CD4-positive, alpha-beta memory T cell (primary cell): ENCODE measurements around the gene SLC35F3. TPM values are rescaled to one million over a fixed set of nuclear protein-coding genes. Genes with fewer than 3 reads are reported as not detected.
A peak's percentile ranks its signal among the peaks of the same experiment; 100 is the strongest.

Source experiments
- CTCF ChIA-PET: fragments of 350-600 bp; sonication (Branson Sonifier 250); formaldehyde crosslinking; loops from one replicate; lab custom pipeline; 2021; ENCODE audit warnings: inconsistent platforms; ENCODE audit not compliant: partially characterized antibody; lab: Charles Lee
- POLR2A ChIA-PET: fragments of 350-600 bp; sonication (Branson Sonifier 250); formaldehyde crosslinking; loops from one replicate; lab custom pipeline; 2021; ENCODE audit not compliant: partially characterized antibody; lab: Charles Lee
- DNase-seq, 5 donors: peaks; one replicate each; pipeline versions ENCODE4 v3.0.0 to v3.0.0-alpha.2; 2020 to 2022; ENCODE audit warnings: mixed read lengths in 1 of 5
- H3K27ac ChIP-seq: one replicate; pipeline ENCODE4 v1.7.0; 2013; ENCODE audit warnings: low read depth, low read length
- H3K27me3 ChIP-seq: 2 replicates; pipeline ENCODE4 v1.7.0; 2013; ENCODE audit warnings: mild to moderate bottlenecking, low read length, moderate library complexity; ENCODE audit not compliant: insufficient read depth
- H3K36me3 ChIP-seq: 2 replicates; pipeline ENCODE4 v1.7.0; 2013; ENCODE audit warnings: mild to moderate bottlenecking, low read length, moderate library complexity; ENCODE audit not compliant: insufficient read depth
- H3K4me1 ChIP-seq: 2 replicates; pipeline ENCODE4 v1.7.0; 2013; ENCODE audit warnings: mild to moderate bottlenecking, low read length, moderate library complexity; ENCODE audit not compliant: insufficient read depth
- H3K4me3 ChIP-seq, 2 donors: one replicate each; pipeline ENCODE4 v1.7.0; 2013; ENCODE audit warnings: low read length in 2 of 2, mild to moderate bottlenecking in 1 of 2
- H3K9me3 ChIP-seq, 2 donors: one replicate each; pipeline ENCODE4 v1.7.0; 2013; ENCODE audit warnings: low read length in 2 of 2, control low read depth in 1 of 2; ENCODE audit not compliant: control insufficient read depth in 1 of 2
- H3K27ac Mint-ChIP-seq, 7 donors: one replicate each; pipeline ENCODE4 v1.8.0; 2020 to 2021; ENCODE audit warnings: mixed read lengths in 7 of 7, mild to moderate bottlenecking in 6 of 7, inconsistent platforms in 3 of 7, moderate library complexity in 3 of 7
- H3K27me3 Mint-ChIP-seq, 2 donors: one replicate each; pipeline ENCODE4 v1.8.0; 2020 to 2021; ENCODE audit warnings: mixed read lengths in 2 of 2
- H3K36me3 Mint-ChIP-seq, 2 donors: one replicate each; pipeline ENCODE4 v1.8.0; 2020 to 2021; ENCODE audit warnings: mixed read lengths in 2 of 2, inconsistent platforms in 1 of 2, mild to moderate bottlenecking in 1 of 2
- H3K4me1 Mint-ChIP-seq, 4 donors: one replicate each; pipeline ENCODE4 v1.8.0; 2020 to 2021; ENCODE audit warnings: mixed read lengths in 4 of 4, mild to moderate bottlenecking in 1 of 4
- H3K4me3 Mint-ChIP-seq, 8 donors: one replicate each; pipeline ENCODE4 v1.8.0; 2020 to 2021; ENCODE audit warnings: mixed read lengths in 8 of 8, mild to moderate bottlenecking in 7 of 8, moderate library complexity in 6 of 8, inconsistent platforms in 3 of 8
- H3K9me3 Mint-ChIP-seq, 8 donors: one replicate each; pipeline ENCODE4 v1.8.0; 2020 to 2021; ENCODE audit warnings: mixed read lengths in 8 of 8, mild to moderate bottlenecking in 5 of 8, inconsistent platforms in 3 of 8, moderate library complexity in 1 of 8
- intact Hi-C: fragments of 100-400 bp; cut with micrococcal nuclease; formaldehyde crosslinking; loops from one replicate; pipeline ENCODE4 v1.15.1; 2023
- polyA plus RNA-seq, 2 donors: library from polyadenylated mRNA; unstranded; fragments of 300-500 nt; fragmentation: Illumina TruSeq; gene quantifications; one replicate each; pipeline ENCODE4 v1.2.3, GENCODE V29; 2021
- total RNA-seq, 2 experiments: library from RNA; stranded (reverse); gene quantifications; one replicate each; pipeline ENCODE4 v1.2.3, GENCODE V29; 2021

Gene SLC35F3
- total RNA-seq = not detected
- polyA plus RNA-seq = under 1 TPM; 0.12 to 0.84 TPM

- peaks cover 0 to 4% (median under 1%) of the 10 kb centered on the region in 8 donors for H3K9me3 Mint-ChIP-seq
- H3K27me3 Mint-ChIP-seq = peaks cover 30 to 42% of the 10 kb centered on the region in 2 donors
- no peak for DNase-seq
- peaks cover 0 to 3% of the 10 kb centered on the region in 2 donors for H3K36me3 Mint-ChIP-seq
- CTCF ChIA-PET = no interaction called here
- no peak within 1 kb of the TSS for H3K27ac Mint-ChIP-seq
- Histone ChIP-seq H3K27me3 (peaks cover 9% of the 10 kb centered on the region), H3K36me3 (no peaks in the 10 kb centered on the region), H3K4me1 (no peaks in the 10 kb centered on the region), H3K27ac (no peak within 1 kb of the TSS), H3K9me3 (no peaks in the 10 kb centered on the region), H3K4me3 (no peak within 1 kb of the TSS)
- intact Hi-C loops = no loop called here
- H3K4me1 Mint-ChIP-seq = peaks cover 2 to 17% (median 6%) of the 10 kb centered on the region in 4 donors
- peak within 1 kb of the TSS in 4 of 8 donors; percentile 29 to 82 (median 52) for H3K4me3 Mint-ChIP-seq
- POLR2A ChIA-PET = no interaction called here
Observed at GRCh38 chr1:233904633-233905415, at the start of gene SLC35F3. SLC35F3 (plus strand) TSS chr1:233904676.

GRCh38 chr1:233859446-233859845 is 45.0 kb upstream of the SLC35F3 start:
- Histone ChIP-seq H3K27ac (no peak overlapping the region), H3K9me3 (no peaks in the 10 kb centered on the region), H3K4me3 (no peak overlapping the region), H3K36me3 (no peaks in the 10 kb centered on the region), H3K27me3 (no peaks in the 10 kb centered on the region), H3K4me1 (no peaks in the 10 kb centered on the region)
- H3K4me1 Mint-ChIP-seq = peaks cover 0 to 1% (median 0%) of the 10 kb centered on the region in 4 donors
- peaks cover 9 to 12% of the 10 kb centered on the region in 2 donors for H3K27me3 Mint-ChIP-seq
- intact Hi-C loops = no loop called here
- no peak for DNase-seq
- H3K9me3 Mint-ChIP-seq = peaks cover 0 to 7% (median 1%) of the 10 kb centered on the region in 8 donors
- H3K36me3 Mint-ChIP-seq = no peaks in the 10 kb centered on the region
- POLR2A ChIA-PET = no interaction called here
- no peak overlapping the region for H3K4me3 Mint-ChIP-seq
- CTCF ChIA-PET = no interaction called here
- H3K27ac Mint-ChIP-seq = no peak overlapping the region

GRCh38 chr1:233863901-233864545 is 40.5 kb upstream of the SLC35F3 start:
- Histone ChIP-seq H3K4me1 (no peaks in the 10 kb centered on the region), H3K36me3 (no peaks in the 10 kb centered on the region), H3K27me3 (no peaks in the 10 kb centered on the region), H3K27ac (no peak overlapping the region), H3K4me3 (no peak overlapping the region), H3K9me3 (no peaks in the 10 kb centered on the region)
- H3K4me1 Mint-ChIP-seq = no peaks in the 10 kb centered on the region
- H3K27ac Mint-ChIP-seq = peak overlapping the region in 1 of 7 donors; percentile 49
- intact Hi-C loops = no loop called here
- no peak overlapping the region for H3K4me3 Mint-ChIP-seq
- DNase-seq = no peak
- H3K36me3 Mint-ChIP-seq = no peaks in the 10 kb centered on the region
- H3K27me3 Mint-ChIP-seq = peaks cover 9 to 13% of the 10 kb centered on the region in 2 donors
- ChIA-PET CTCF (no interaction called here), POLR2A (no interaction called here)
- peaks cover 7 to 36% (median 14%) of the 10 kb centered on the region in 8 donors for H3K9me3 Mint-ChIP-seq

GRCh38 chr1:233864578-233864977 is 39.9 kb upstream of the SLC35F3 start:
- Mint-ChIP-seq H3K4me3 (no peak overlapping the region), H3K36me3 (no peaks in the 10 kb centered on the region), H3K9me3 (peaks cover 7 to 38% (median 14%) of the 10 kb centered on the region in 8 donors), H3K27me3 (peaks cover 9 to 13% of the 10 kb centered on the region in 2 donors), H3K27ac (no peak overlapping the region), H3K4me1 (no peaks in the 10 kb centered on the region)
- intact Hi-C loops = no loop called here
- Histone ChIP-seq H3K27me3 (no peaks in the 10 kb centered on the region), H3K27ac (no peak overlapping the region), H3K36me3 (no peaks in the 10 kb centered on the region), H3K4me1 (no peaks in the 10 kb centered on the region), H3K4me3 (no peak overlapping the region), H3K9me3 (no peaks in the 10 kb centered on the region)
- CTCF ChIA-PET = no interaction called here
- no peak for DNase-seq
- POLR2A ChIA-PET = no interaction called here

GRCh38 chr1:233865216-233865615 is 39.3 kb upstream of the SLC35F3 start:
- H3K27me3 ChIP-seq = no peaks in the 10 kb centered on the region
- Mint-ChIP-seq H3K4me1 (no peaks in the 10 kb centered on the region), H3K4me3 (no peak overlapping the region), H3K9me3 (peaks cover 7 to 43% (median 14%) of the 10 kb centered on the region in 8 donors), H3K27me3 (peaks cover 8 to 13% of the 10 kb centered on the region in 2 donors), H3K27ac (no peak overlapping the region), H3K36me3 (no peaks in the 10 kb centered on the region)
- H3K4me1 ChIP-seq = no peaks in the 10 kb centered on the region
- POLR2A ChIA-PET = no interaction called here
- intact Hi-C loops = no loop called here
- H3K9me3 ChIP-seq = no peaks in the 10 kb centered on the region
- H3K27ac ChIP-seq = no peak overlapping the region
- no peak for DNase-seq
- no peaks in the 10 kb centered on the region for H3K36me3 ChIP-seq
- CTCF ChIA-PET = no interaction called here
- H3K4me3 ChIP-seq = no peak overlapping the region

- no peak for DNase-seq
- H3K27me3 Mint-ChIP-seq = peaks cover 8 to 11% of the 10 kb centered on the region in 2 donors
- intact Hi-C loops = no loop called here
- Histone ChIP-seq H3K4me1 (no peaks in the 10 kb centered on the region), H3K27me3 (no peaks in the 10 kb centered on the region), H3K36me3 (no peaks in the 10 kb centered on the region), H3K27ac (no peak overlapping the region), H3K4me3 (no peak overlapping the region), H3K9me3 (no peaks in the 10 kb centered on the region)
- no peaks in the 10 kb centered on the region for H3K36me3 Mint-ChIP-seq
- no peak overlapping the region for H3K27ac Mint-ChIP-seq
- ChIA-PET POLR2A (no interaction called here), CTCF (no interaction called here)
- H3K9me3 Mint-ChIP-seq = peaks cover 7 to 43% (median 14%) of the 10 kb centered on the region in 8 donors
- H3K4me3 Mint-ChIP-seq = no peak overlapping the region
- H3K4me1 Mint-ChIP-seq = no peaks in the 10 kb centered on the region
Observed at GRCh38 chr1:233865902-233866301, 38.6 kb upstream of the SLC35F3 start.

GRCh38 chr1:233867028-233867427 is 37.4 kb upstream of the SLC35F3 start:
- Mint-ChIP-seq H3K36me3 (no peaks in the 10 kb centered on the region), H3K27ac (no peak overlapping the region), H3K9me3 (peaks cover 7 to 43% (median 14%) of the 10 kb centered on the region in 8 donors), H3K4me1 (no peaks in the 10 kb centered on the region), H3K4me3 (no peak overlapping the region), H3K27me3 (peaks cover 8 to 11% of the 10 kb centered on the region in 2 donors)
- Histone ChIP-seq H3K4me3 (no peak overlapping the region), H3K36me3 (no peaks in the 10 kb centered on the region), H3K4me1 (no peaks in the 10 kb centered on the region), H3K9me3 (no peaks in the 10 kb centered on the region), H3K27ac (no peak overlapping the region), H3K27me3 (no peaks in the 10 kb centered on the region)
- CTCF ChIA-PET = no interaction called here
- POLR2A ChIA-PET = no interaction called here
- no peak for DNase-seq
- intact Hi-C loops = no loop called here
